GM10266 (cell line): ENCODE measurements around the gene CPNE4.
A peak's percentile ranks its signal among the peaks of the same experiment; 100 is the strongest.

ENCODE experiments used
- DNase-seq: peaks from one replicate; pipeline ENCODE4 v3.0.0; 2012; ENCODE audit errors: extremely low spot score
- CTCF ChIP-seq: IDR thresholded peaks from 2 replicates; pipeline ENCODE4 v1.5.1; 2012; ENCODE audit warnings: mild to moderate bottlenecking, low read depth; ENCODE audit not compliant: control insufficient read depth, insufficient read depth; ENCODE audit errors: missing control alignments

Gene CPNE4

GRCh38 chr3:131550562-131551465 is 484.0 kb downstream of the CPNE4 start:
- DNase-seq: no peak
- no peak for TF ChIP-seq CTCF

DNA sequence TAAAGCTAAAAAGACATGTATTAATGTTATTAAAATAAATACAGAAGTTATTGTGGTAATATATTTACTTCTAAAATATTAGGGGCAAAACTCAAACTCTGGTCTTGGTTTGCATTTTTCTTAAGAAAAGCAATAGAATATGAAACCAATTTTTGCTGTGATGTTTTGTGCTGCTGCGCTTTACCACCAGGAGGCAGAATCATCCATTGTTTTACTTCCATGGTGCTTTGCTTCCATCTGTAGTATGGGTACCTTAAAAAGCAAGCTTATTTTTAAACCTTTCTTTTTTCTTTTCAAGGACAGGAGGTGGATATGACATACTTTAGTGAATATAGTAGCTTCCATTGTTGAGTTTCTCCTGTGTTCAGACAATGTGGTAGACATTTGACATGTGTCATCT is 485.5 kb downstream of the CPNE4 start:
- TF ChIP-seq CTCF: peak; percentile 60
- peak; percentile 25 for DNase-seq

- TF ChIP-seq CTCF: no peak
- DNase-seq: no peak
These were observed 487.2 kb downstream of the CPNE4 start for GRCh38 chr3:131547585-131547984.

DNA sequence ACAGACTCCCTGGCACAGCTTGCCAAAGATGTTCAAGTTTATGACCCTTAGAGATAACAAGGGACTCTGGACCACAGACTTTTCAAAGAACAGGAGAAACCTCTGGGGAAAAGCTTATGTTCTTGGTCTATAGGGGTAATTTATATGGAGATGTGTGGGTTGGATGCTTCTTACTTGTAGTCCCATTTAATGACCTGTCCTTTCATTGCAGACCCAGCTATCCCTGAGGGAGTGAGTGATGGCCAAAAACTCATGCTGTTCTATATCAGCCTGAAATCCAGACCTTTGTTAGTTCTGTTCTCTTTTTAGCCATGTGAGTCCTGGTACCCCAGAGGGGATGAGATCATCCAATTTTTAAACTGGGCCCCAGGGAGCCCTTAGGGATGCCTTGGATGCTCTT is 488.4 kb downstream of the CPNE4 start:
- no peak for TF ChIP-seq CTCF
- DNase-seq: no peak

DNA sequence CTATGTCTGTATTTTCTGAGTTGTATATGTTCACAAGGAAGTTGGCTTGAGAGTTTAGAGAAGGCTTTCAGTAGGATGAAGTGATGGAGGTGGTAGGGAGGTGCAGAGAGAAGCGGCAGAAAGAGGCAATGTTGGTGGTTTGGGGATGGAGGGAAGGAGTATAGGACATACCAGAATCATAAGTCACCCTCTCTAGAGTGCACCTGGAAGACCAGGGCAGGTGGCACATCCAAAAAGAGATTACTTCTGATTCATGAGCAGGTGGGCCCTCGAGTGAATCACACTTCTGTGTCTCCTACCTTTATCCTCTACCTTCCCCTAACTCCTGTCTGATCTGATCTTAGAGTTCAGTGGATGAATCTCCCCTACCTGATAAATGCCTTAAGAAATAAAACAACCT is 490.3 kb downstream of the CPNE4 start:
- DNase-seq: no peak
- TF ChIP-seq CTCF: no peak

GRCh38 chr3:131543714-131544113 is 491.1 kb downstream of the CPNE4 start:
- no peak for DNase-seq

More at GRCh38 chr3:131543714-131544113, 491.1 kb downstream of the CPNE4 start:
- TF ChIP-seq CTCF: no peak
